A549 (cell line): ENCODE results near the gene COG3.

Source experiments
- EP300 ChIP-seq, 2 experiments: fragments of >200 bp; sonication (Bioruptor Twin); formaldehyde crosslinking; IDR thresholded peaks; 2 replicates in 1 of 2; 3 replicates in 1 of 2; pipeline ENCODE4 v1.6.1; 2016 to 2017
- ESRRA ChIP-seq: fragments of 150-350 bp; IDR thresholded peaks from 2 replicates; pipeline ENCODE4 v1.6.1; 2014; ENCODE audit warnings: mild to moderate bottlenecking, low read length, borderline replicate concordance
- MAZ ChIP-seq: fragments of 150-350 bp; IDR thresholded peaks from 2 replicates; pipeline ENCODE4 v1.6.1; 2014; ENCODE audit warnings: antibody characterized with exemption, low read depth, low read length, borderline replicate concordance
- TF ChIP-seq, protein P1 (sequence below): fragments of >200 bp; sonication (Bioruptor Twin); formaldehyde crosslinking; IDR thresholded peaks from 3 replicates; pipeline ENCODE4 v1.5.1; 2016
- TF ChIP-seq, protein P2 (sequence below): fragments of 200-600 bp; sonication (generic); IDR thresholded peaks from 2 replicates; pipeline ENCODE4 v1.6.1; 2016; ENCODE audit warnings: antibody characterized with exemption, mild to moderate bottlenecking, moderate library complexity

DNA sequence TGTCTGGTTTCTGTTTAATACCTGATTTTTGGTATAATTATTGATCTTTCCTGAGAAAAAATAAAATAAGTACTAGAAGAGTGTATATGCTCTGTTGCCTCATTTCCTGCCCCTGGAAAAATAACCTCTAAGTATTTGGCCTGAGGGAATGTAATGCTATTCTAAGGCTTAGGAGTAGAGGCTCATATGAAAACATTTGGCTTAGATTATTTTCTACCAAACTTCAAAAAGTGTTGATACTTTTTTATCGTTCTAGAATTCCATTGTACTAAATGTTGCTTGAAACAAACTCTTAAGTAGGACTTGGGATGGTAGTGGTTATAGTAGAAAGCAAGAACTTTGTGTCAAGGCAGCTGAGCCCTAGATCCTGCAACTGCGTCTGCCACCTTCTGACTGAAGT lies 57.8 kb downstream of the COG3 start:
- TF ChIP-seq, protein P1, sequence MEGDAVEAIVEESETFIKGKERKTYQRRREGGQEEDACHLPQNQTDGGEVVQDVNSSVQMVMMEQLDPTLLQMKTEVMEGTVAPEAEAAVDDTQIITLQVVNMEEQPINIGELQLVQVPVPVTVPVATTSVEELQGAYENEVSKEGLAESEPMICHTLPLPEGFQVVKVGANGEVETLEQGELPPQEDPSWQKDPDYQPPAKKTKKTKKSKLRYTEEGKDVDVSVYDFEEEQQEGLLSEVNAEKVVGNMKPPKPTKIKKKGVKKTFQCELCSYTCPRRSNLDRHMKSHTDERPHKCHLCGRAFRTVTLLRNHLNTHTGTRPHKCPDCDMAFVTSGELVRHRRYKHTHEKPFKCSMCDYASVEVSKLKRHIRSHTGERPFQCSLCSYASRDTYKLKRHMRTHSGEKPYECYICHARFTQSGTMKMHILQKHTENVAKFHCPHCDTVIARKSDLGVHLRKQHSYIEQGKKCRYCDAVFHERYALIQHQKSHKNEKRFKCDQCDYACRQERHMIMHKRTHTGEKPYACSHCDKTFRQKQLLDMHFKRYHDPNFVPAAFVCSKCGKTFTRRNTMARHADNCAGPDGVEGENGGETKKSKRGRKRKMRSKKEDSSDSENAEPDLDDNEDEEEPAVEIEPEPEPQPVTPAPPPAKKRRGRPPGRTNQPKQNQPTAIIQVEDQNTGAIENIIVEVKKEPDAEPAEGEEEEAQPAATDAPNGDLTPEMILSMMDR: no peak
- TF ChIP-seq EP300 (IDR thresholded peaks at IDR 0.05): no peak
- TF ChIP-seq MAZ: no peak
- TF ChIP-seq ESRRA: no peak
- TF ChIP-seq, protein P2, sequence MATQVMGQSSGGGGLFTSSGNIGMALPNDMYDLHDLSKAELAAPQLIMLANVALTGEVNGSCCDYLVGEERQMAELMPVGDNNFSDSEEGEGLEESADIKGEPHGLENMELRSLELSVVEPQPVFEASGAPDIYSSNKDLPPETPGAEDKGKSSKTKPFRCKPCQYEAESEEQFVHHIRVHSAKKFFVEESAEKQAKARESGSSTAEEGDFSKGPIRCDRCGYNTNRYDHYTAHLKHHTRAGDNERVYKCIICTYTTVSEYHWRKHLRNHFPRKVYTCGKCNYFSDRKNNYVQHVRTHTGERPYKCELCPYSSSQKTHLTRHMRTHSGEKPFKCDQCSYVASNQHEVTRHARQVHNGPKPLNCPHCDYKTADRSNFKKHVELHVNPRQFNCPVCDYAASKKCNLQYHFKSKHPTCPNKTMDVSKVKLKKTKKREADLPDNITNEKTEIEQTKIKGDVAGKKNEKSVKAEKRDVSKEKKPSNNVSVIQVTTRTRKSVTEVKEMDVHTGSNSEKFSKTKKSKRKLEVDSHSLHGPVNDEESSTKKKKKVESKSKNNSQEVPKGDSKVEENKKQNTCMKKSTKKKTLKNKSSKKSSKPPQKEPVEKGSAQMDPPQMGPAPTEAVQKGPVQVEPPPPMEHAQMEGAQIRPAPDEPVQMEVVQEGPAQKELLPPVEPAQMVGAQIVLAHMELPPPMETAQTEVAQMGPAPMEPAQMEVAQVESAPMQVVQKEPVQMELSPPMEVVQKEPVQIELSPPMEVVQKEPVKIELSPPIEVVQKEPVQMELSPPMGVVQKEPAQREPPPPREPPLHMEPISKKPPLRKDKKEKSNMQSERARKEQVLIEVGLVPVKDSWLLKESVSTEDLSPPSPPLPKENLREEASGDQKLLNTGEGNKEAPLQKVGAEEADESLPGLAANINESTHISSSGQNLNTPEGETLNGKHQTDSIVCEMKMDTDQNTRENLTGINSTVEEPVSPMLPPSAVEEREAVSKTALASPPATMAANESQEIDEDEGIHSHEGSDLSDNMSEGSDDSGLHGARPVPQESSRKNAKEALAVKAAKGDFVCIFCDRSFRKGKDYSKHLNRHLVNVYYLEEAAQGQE: no peak
